GM12873 (cell line): Measurements from ENCODE around the gene PLSCR1.

Experiments
- TF ChIP-seq, protein P1 (sequence below): IDR thresholded peaks from 2 replicates; pipeline ENCODE4 v1.5.1; 2012; ENCODE audit warnings: low read depth, mild to moderate bottlenecking, moderate library complexity, low read length, control low read depth; ENCODE audit not compliant: insufficient read depth; ENCODE audit errors: missing control alignments

Gene PLSCR1

DNA sequence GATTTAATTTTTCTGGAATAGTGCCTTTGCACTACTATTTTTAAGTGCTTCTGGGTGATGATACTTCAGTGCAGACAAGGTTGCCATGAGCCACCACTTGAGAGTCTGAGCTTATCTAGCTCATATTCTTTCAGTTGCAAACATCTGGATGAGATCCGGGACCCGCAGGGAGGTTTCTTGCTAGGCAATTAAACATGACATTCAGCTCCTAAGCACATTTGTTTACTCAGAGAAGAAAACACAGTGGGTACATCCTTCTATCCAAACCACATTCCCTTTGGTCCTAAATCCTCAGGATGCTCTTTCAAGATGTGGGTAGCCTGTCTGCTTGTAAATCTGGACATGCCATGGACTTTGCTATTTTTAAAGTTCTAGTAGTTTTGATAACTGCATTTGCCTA, 12.0 kb downstream of the PLSCR1 start:
- TF ChIP-seq, protein P1, sequence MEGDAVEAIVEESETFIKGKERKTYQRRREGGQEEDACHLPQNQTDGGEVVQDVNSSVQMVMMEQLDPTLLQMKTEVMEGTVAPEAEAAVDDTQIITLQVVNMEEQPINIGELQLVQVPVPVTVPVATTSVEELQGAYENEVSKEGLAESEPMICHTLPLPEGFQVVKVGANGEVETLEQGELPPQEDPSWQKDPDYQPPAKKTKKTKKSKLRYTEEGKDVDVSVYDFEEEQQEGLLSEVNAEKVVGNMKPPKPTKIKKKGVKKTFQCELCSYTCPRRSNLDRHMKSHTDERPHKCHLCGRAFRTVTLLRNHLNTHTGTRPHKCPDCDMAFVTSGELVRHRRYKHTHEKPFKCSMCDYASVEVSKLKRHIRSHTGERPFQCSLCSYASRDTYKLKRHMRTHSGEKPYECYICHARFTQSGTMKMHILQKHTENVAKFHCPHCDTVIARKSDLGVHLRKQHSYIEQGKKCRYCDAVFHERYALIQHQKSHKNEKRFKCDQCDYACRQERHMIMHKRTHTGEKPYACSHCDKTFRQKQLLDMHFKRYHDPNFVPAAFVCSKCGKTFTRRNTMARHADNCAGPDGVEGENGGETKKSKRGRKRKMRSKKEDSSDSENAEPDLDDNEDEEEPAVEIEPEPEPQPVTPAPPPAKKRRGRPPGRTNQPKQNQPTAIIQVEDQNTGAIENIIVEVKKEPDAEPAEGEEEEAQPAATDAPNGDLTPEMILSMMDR, result no peak

DNA sequence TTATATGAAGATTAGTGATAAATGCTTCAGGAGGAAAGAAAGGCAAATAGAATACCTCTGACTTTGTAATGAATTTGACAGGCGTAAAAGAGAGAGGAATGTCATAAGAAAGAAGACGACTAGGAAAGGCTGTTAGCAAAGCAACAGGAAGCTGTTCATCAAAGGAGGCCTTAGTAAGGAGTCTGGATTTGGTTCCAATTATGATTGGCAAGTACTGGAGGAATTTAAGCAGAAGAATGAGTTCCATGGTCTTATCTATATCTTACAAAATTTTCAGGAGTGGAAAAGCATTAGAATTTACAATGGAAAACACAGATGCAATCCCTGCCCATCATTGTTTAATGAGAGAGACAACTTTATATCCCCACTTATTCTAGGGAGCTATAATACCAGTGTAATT, 13.8 kb downstream of the PLSCR1 start:
- TF ChIP-seq, protein P1, result no peak

DNA sequence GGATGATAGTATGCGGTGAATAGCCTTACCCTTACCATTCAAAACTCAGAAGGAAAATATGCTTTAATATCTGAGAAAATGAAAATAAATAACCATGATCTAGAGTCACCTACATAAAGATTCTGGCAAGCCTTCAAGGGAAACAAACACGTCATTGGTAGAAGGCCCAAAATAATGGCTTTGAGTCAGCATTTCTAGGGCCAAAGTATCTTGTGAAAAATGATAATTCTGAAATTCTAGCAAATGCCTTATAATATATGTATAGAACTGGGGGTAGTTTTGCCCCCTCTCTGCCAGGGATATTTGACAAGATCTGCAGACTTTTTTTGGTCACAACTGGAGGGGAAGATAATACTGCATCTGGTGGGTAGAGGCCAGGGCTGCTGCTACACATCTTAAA, 15.4 kb downstream of the PLSCR1 start:
- TF ChIP-seq, protein P1, result no peak

DNA sequence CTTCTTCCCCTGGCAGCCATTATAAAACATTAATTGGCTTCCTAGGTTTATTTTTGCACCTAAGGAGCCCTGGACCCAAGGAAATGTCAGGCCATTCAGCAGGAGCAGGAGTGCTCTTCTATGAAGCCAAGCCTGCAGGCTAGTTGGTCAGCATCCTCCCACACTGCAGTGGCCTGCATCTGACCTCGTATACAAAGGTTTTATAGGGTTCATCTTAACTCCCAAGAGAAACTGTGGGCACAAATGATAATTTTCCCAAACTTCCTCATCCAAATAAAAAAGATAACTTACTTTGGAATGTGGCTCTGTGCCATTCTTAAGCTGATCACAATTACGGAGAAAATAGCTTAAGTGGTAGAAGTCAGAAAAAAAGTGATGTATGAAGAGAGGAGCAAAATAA, 19.4 kb downstream of the PLSCR1 start:
- TF ChIP-seq, protein P1, result no peak

DNA sequence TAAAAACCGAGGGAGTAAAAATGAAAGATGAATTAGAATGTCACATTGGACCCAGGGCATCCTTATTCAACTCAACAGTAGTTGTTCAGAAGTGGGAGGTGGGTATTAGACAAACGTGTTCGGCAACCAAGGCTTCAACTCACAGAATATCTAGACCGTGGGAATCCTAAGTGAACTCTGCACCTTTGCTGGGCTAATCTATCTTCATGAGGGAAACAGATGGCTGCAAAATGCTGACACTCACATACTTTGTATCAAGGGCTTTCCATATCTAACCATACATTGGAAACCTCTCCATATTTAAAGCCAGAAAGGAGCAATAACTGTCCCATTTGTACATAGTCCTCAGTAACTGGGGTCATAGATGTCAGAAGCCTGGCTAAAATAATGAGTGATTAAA, 20.9 kb downstream of the PLSCR1 start:
- TF ChIP-seq, protein P1, result no peak

DNA sequence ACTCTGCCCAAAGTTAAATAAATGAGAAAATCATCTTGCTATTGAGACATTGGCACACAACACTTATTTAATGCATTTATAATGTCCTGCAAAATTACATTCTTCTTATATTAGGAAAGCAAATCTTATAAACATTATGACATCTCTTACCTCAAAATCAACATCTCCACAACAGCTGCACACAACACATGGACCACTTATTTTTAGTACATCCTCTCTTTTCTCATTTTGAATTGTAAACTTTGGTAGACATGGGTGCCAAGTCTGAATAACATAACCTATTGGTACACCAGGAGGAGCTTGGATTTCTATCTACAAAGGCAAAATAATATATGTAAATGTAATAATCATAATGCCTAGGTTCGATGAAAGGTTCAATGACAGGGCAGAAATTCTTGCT, 23.0 kb downstream of the PLSCR1 start:
- TF ChIP-seq, protein P1, result no peak

DNA sequence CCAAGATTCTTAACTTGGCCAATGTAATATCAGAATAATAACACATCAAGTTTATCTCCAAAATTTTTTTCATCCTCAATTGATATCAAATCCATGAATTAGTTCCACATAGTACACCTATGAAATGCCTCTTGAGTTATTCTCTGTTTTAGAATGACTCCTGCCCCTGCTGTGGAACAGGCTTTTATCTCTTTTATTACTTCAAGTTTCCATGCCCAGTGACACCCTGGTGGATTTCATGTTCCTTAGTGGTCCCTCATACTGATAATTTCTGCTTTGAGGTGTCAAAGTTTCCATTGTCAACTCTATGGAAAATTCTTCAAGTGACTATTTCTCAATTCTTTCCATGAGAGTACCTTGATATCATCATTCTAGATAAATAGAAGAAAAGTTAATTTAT, 24.6 kb downstream of the PLSCR1 start:
- TF ChIP-seq, protein P1, result no peak
